ENCODE data around the gene PCOLCE2. TPM values are rescaled to one million over a fixed set of nuclear protein-coding genes. Genes with fewer than 3 reads are reported as not detected.

PCOLCE2 gene
- total RNA-seq, 1 donor from 2014 or later, result 32.5 TPM

DNA sequence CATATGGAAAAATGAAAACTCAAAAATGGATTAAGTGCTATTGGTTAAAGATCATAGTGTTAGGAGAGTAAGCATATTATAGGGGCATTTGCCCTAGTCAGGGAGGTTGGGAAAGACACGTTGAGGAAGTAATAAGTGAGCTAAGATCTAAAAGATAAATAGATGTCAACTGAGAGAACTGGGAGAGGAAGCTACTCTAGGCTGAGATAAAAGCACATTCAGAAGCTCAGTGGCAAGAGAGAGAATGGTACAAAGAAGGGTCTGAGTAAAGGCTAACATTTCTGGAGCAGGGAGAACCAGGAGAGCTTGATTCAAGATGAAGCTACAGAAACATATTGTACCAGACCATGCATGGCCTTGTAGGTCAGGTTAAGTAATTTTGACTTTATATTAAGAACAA is 101.2 kb downstream of the PCOLCE2 start:
- Mint-ChIP-seq H3K27ac (no peak overlapping the region), H3K27me3 (ENCODE audit: insufficient read depth, low read depth) (no peaks in the 10 kb centered on the region), H3K36me3 (peaks cover 4% of the 10 kb centered on the region), H3K4me1 (peaks cover 3% of the 10 kb centered on the region), H3K4me3 (no peak overlapping the region), H3K9me3 (no peaks in the 10 kb centered on the region)
- Histone ChIP-seq H3K27me3 (no peaks in the 10 kb centered on the region), H3K4me2 (no peak overlapping the region), H3K9ac (no peak overlapping the region), H4K20me1 (ENCODE audit: low read depth) (no peaks in the 10 kb centered on the region), H3K9me3 (ENCODE audit: low read depth) (no peaks in the 10 kb centered on the region), H3K27ac (no peak overlapping the region), H3K36me3 (no peaks in the 10 kb centered on the region), H3F3A (ENCODE audit: low read depth) (no peaks in the 10 kb centered on the region), H2AFZ (replicated peaks) (no peak overlapping the region), H3K4me3 (no peak overlapping the region), H3K4me1 (peaks cover 14% of the 10 kb centered on the region), H3K79me2 (ENCODE audit: low read depth) (no peaks in the 10 kb centered on the region)
- no peak for DNase-seq (ENCODE audit: low spot score)
- TF ChIP-seq, protein P1, sequence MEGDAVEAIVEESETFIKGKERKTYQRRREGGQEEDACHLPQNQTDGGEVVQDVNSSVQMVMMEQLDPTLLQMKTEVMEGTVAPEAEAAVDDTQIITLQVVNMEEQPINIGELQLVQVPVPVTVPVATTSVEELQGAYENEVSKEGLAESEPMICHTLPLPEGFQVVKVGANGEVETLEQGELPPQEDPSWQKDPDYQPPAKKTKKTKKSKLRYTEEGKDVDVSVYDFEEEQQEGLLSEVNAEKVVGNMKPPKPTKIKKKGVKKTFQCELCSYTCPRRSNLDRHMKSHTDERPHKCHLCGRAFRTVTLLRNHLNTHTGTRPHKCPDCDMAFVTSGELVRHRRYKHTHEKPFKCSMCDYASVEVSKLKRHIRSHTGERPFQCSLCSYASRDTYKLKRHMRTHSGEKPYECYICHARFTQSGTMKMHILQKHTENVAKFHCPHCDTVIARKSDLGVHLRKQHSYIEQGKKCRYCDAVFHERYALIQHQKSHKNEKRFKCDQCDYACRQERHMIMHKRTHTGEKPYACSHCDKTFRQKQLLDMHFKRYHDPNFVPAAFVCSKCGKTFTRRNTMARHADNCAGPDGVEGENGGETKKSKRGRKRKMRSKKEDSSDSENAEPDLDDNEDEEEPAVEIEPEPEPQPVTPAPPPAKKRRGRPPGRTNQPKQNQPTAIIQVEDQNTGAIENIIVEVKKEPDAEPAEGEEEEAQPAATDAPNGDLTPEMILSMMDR (IDR thresholded peaks at IDR 0.05), result no peak

DNA sequence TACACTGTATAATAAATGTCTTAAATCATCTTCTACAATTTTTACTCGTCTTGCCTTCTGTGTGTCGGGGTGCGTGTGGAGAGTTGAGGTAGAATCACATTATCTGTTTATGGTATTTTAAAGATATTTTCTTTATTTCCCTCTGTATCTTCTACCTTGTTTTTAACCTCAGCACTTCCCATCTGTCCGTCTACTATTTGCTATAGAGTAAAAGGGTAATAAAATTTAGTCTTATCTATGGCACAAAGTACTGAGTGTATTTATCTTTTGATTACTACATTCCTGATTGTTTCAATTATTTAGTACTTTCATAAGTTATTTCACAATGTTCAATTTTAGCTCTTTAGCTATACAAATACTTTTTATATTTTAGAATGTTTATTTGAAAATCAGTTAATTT is 102.9 kb downstream of the PCOLCE2 start:
- H3K36me3 Mint-ChIP-seq, result peaks cover 4% of the 10 kb centered on the region
- TF ChIP-seq EZH2phosphoT487 (IDR thresholded peaks at IDR 0.05) (no peak), EZH2 (IDR thresholded peaks at IDR 0.05) (no peak)
- TF ChIP-seq, protein P1 (IDR thresholded peaks at IDR 0.05), result no peak
- Histone ChIP-seq H3K79me2 (ENCODE audit: low read depth) (no peaks in the 10 kb centered on the region), H3K36me3 (no peaks in the 10 kb centered on the region), H3K9ac (no peak overlapping the region), H3K4me1 (peaks cover 11% of the 10 kb centered on the region), H3K27ac (no peak overlapping the region), H2AFZ (replicated peaks) (no peak overlapping the region), H3F3A (ENCODE audit: low read depth) (no peaks in the 10 kb centered on the region), H3K27me3 (no peaks in the 10 kb centered on the region), H3K4me3 (no peak overlapping the region), H3K9me3 (ENCODE audit: low read depth) (no peaks in the 10 kb centered on the region), H3K4me2 (no peak overlapping the region), H4K20me1 (ENCODE audit: low read depth) (no peaks in the 10 kb centered on the region)
- H3K4me3 Mint-ChIP-seq, result no peak overlapping the region
- no peak overlapping the region for H3K27ac Mint-ChIP-seq
- peaks cover 3% of the 10 kb centered on the region for H3K4me1 Mint-ChIP-seq
- no peak for DNase-seq (ENCODE audit: low spot score)
- no peaks in the 10 kb centered on the region for H3K27me3 Mint-ChIP-seq (ENCODE audit: insufficient read depth, low read depth)
- H3K9me3 Mint-ChIP-seq, result no peaks in the 10 kb centered on the region

DNA sequence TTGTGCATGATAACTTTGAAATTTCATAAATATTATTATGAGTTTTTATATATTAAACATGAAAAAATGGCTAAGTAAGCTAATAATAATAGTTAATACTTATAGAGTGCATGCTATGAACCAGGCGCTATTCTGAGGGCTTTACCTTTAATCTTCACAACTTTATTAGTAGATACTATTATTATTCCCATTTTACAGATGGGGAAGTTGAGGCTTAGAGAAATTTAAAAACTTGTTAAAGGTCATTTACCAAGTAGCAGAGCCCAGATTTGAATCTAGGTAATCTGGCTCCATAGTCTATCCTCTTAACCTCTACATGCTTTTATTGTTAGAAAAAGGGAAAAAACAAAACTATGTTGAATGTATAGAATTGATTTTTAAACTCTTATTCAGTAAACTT is 104.7 kb downstream of the PCOLCE2 start:
- Mint-ChIP-seq H3K36me3 (peaks cover 4% of the 10 kb centered on the region), H3K4me3 (no peak overlapping the region), H3K27me3 (ENCODE audit: insufficient read depth, low read depth) (no peaks in the 10 kb centered on the region), H3K27ac (no peak overlapping the region), H3K4me1 (no peaks in the 10 kb centered on the region), H3K9me3 (no peaks in the 10 kb centered on the region)
- Histone ChIP-seq H3F3A (ENCODE audit: low read depth) (no peaks in the 10 kb centered on the region), H4K20me1 (ENCODE audit: low read depth) (no peaks in the 10 kb centered on the region), H3K27me3 (no peaks in the 10 kb centered on the region), H3K9me3 (ENCODE audit: low read depth) (no peaks in the 10 kb centered on the region), H3K4me2 (no peak overlapping the region), H3K27ac (no peak overlapping the region), H2AFZ (replicated peaks) (no peak overlapping the region), H3K4me3 (no peak overlapping the region), H3K79me2 (ENCODE audit: low read depth) (no peaks in the 10 kb centered on the region), H3K9ac (no peak overlapping the region), H3K36me3 (no peaks in the 10 kb centered on the region), H3K4me1 (no peaks in the 10 kb centered on the region)
- DNase-seq (ENCODE audit: low spot score), result no peak
- TF ChIP-seq, protein P1 (IDR thresholded peaks at IDR 0.05), result no peak
- TF ChIP-seq EZH2phosphoT487 (IDR thresholded peaks at IDR 0.05), result no peak
- TF ChIP-seq EZH2 (IDR thresholded peaks at IDR 0.05), result no peak

DNA sequence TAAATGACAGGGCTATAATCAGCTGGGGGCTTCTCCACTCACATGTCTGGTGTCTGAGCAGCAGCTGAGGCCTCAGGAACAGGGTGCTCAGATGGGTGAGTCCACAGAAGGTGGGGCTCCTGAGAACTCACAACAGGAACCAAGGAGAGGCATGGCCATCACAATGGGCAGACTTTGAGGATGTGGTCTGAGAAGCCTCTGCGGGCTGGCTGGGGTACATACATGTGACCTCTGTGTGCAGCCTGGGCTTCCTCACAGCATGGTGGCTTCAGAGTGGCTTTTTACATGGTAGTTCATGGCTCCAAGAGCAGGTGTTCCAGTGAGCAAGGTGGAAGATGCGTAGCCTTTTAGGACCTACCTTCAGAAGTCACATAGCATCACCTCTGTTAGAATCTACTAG is 106.3 kb downstream of the PCOLCE2 start:
- Histone ChIP-seq H3K4me2 (no peak overlapping the region), H3K9me3 (ENCODE audit: low read depth) (no peaks in the 10 kb centered on the region), H3K9ac (no peak overlapping the region), H3K27me3 (no peaks in the 10 kb centered on the region), H3F3A (ENCODE audit: low read depth) (no peaks in the 10 kb centered on the region), H4K20me1 (ENCODE audit: low read depth) (no peaks in the 10 kb centered on the region), H3K79me2 (ENCODE audit: low read depth) (no peaks in the 10 kb centered on the region), H3K36me3 (no peaks in the 10 kb centered on the region), H3K4me1 (no peaks in the 10 kb centered on the region), H3K27ac (no peak overlapping the region), H2AFZ (replicated peaks) (no peak overlapping the region), H3K4me3 (no peak overlapping the region)
- no peak overlapping the region for H3K27ac Mint-ChIP-seq
- H3K4me3 Mint-ChIP-seq, result no peak overlapping the region
- H3K9me3 Mint-ChIP-seq, result no peaks in the 10 kb centered on the region
- no peaks in the 10 kb centered on the region for H3K27me3 Mint-ChIP-seq (ENCODE audit: insufficient read depth, low read depth)
- no peak for TF ChIP-seq EZH2 (IDR thresholded peaks at IDR 0.05)
- no peak for TF ChIP-seq EZH2phosphoT487 (IDR thresholded peaks at IDR 0.05)
- TF ChIP-seq, protein P1 (IDR thresholded peaks at IDR 0.05), result no peak
- H3K4me1 Mint-ChIP-seq, result no peaks in the 10 kb centered on the region
- DNase-seq (ENCODE audit: low spot score), result no peak
- peaks cover 7% of the 10 kb centered on the region for H3K36me3 Mint-ChIP-seq
